ENCODE data around the gene RNF125. TPM values are rescaled to one million over a fixed set of nuclear protein-coding genes. Genes with fewer than 3 reads are reported as not detected.
A peak's percentile ranks its signal among the peaks of the same experiment; 100 is the strongest.

The RNF125 gene
- total and polyA plus RNA-seq, 8 donors = 1.1 to 50.2 (median 3.0) TPM; not detected in 1

GRCh38 chr18:32091724-32092421 is 73.2 kb downstream of the RNF125 start, which contains the start of gene RNF138:
Gene RNF138 (plus strand): TSS chr18:32091874. CDS start chr18:32092777, 903 bp downstream.
- Histone ChIP-seq H3K4me1 (peaks cover 16 to 41% (median 35%) of the 10 kb centered on the region in 4 donors), H3K9me3 (no peaks in the 10 kb centered on the region), H3K36me3 (peaks cover 0 to 9% (median 2%) of the 10 kb centered on the region in 4 donors), H3K27me3 (no peaks in the 10 kb centered on the region), H3K4me3 (peak within 1 kb of the TSS; percentile 92 to 99 (median 92)), H3K27ac (peak within 1 kb of the TSS; percentile 98 to 100 (median 99))
- peak; percentile 93 to 96 for DNase-seq
- peak in 1 of 4 donors; percentile 20 for TF ChIP-seq POLR2A (IDR thresholded peaks at IDR 0.05)
- peak; percentile 77 to 90 (median 81) for TF ChIP-seq POLR2AphosphoS5 (IDR thresholded peaks at IDR 0.05)
- no peak for TF ChIP-seq EP300 (IDR thresholded peaks at IDR 0.05)
- intact Hi-C loops (cut with DNase I; ENCODE audit: low total_unique reads) = loop anchor here (10.0 kb wide), 1 partner anchor 147 kb away; the partner anchor contains the start of gene TRAPPC8
- WGBS, 5 donors = 0 to 2% (median 1%) methylated on average over 29 to 75 of the region's 75 CpGs

DNA sequence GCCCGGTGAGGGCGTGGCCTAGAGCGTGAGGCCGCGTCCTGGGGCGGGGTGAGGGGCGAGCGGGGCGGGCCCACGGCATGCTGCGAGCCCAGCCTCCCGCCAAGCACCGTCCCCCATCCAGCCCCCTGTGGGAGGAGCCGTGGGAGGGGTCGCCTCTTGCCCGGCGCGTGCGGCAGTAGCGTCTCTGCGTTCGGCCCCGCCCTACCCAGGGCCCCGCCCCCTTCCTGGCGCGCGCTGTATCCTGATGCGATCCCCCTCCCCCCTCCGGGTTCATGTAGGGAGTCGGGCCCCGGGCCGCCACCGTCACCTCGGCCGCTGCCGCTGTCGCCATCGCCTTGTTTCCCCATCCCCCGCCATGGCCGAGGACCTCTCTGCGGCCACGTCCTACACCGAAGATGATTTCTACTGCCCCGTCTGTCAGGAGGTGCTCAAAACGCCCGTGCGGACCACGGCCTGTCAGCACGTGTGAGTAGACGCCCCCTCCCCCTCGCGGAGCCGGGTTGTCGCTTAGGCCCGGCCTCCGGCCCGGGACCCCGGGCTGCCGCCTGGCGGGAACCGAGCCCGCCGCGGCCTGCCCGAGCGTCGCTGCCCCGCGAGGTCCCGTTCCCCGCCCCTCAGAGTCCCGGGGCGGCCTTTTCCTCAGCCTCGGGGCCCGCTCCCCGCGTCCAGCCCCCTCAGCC is 73.9 kb downstream of the RNF125 start:
- intact Hi-C loops (cut with DNase I; ENCODE audit: low total_unique reads) = loop anchor here (10.0 kb wide), 1 partner anchor 148 kb away; the partner anchor contains the start of gene TRAPPC8
- Histone ChIP-seq H3K4me1 (peaks cover 22 to 48% (median 41%) of the 10 kb centered on the region in 4 donors), H3K4me3 (peak overlapping the region; percentile 92 to 99 (median 92)), H3K36me3 (peaks cover 0 to 9% (median 2%) of the 10 kb centered on the region in 4 donors), H3K9me3 (no peaks in the 10 kb centered on the region), H3K27ac (peak overlapping the region; percentile 98 to 100 (median 99)), H3K27me3 (no peaks in the 10 kb centered on the region)
- 0 to 2% (median 1%) methylated on average over 26 to 76 of the region's 77 CpGs for WGBS, 5 donors
- TF ChIP-seq EP300 (IDR thresholded peaks at IDR 0.05) (no peak), POLR2AphosphoS5 (IDR thresholded peaks at IDR 0.05) (peak; percentile 57 to 86 (median 82)), CTCF (IDR thresholded peaks at IDR 0.05) (no peak), POLR2A (IDR thresholded peaks at IDR 0.05) (peak in 1 of 4 donors; percentile 20)
- DNase-seq = peak; percentile 99 to 100

DNA sequence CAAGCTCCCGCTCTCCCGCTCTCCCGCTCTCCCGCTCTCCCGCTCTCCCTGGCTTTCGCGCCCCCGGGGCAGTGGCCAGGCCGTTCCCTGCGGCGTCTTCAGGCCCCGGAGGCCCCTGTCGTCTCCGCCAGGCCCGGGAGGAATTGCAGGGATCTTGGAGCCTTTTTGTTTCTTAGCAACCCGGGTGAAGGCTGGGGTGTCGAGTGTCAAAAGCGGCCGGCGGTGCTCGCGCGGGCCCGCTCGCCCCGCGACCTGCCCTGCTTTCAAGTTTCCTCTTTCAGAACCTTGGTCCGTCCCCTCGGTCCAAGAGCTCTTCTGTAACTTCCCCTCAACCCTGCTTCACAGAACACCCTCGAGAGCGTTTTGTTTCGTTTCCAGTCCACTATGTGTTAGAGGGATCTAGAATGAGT is 74.5 kb downstream of the RNF125 start:
- H3K27ac ChIP-seq = peak overlapping the region; percentile 98 to 100 (median 99)
- H3K36me3 ChIP-seq = peaks cover 0 to 9% (median 2%) of the 10 kb centered on the region in 4 donors
- peak overlapping the region; percentile 92 to 99 (median 92) for H3K4me3 ChIP-seq
- H3K27me3 ChIP-seq = no peaks in the 10 kb centered on the region
- intact Hi-C loops (cut with DNase I; ENCODE audit: low total_unique reads) = loop anchor here (10.0 kb wide), 1 partner anchor 148 kb away; the partner anchor contains the start of gene TRAPPC8
- no peaks in the 10 kb centered on the region for H3K9me3 ChIP-seq
- peak; percentile 59 to 80 for DNase-seq
- TF ChIP-seq POLR2AphosphoS5 (IDR thresholded peaks at IDR 0.05) (no peak), POLR2A (IDR thresholded peaks at IDR 0.05) (no peak), EP300 (IDR thresholded peaks at IDR 0.05) (no peak), CTCF (IDR thresholded peaks at IDR 0.05) (no peak)
- 0 to 1% (median 1%) methylated on average over 29 to 32 of the region's 32 CpGs for WGBS, 5 donors
- peaks cover 22 to 52% (median 41%) of the 10 kb centered on the region in 4 donors for H3K4me1 ChIP-seq

- H3K27me3 ChIP-seq = no peaks in the 10 kb centered on the region
- no peaks in the 10 kb centered on the region for H3K9me3 ChIP-seq
- H3K4me3 ChIP-seq = peak overlapping the region; percentile 92 to 99 (median 92)
- intact Hi-C loops (cut with DNase I; ENCODE audit: low total_unique reads) = loop anchor here (10.0 kb wide), 1 partner anchor 149 kb away; the partner anchor contains the start of gene TRAPPC8
- 2 to 6% (median 4%) methylated on average over 7 of the region's 7 CpGs for WGBS, 5 donors
- DNase-seq = peak in 1 of 2 donors; percentile 49
- peaks cover 22 to 52% (median 41%) of the 10 kb centered on the region in 4 donors for H3K4me1 ChIP-seq
- TF ChIP-seq POLR2AphosphoS5 (IDR thresholded peaks at IDR 0.05) (no peak), CTCF (IDR thresholded peaks at IDR 0.05) (no peak), EP300 (IDR thresholded peaks at IDR 0.05) (no peak), POLR2A (IDR thresholded peaks at IDR 0.05) (no peak)
- peaks cover 0 to 9% (median 2%) of the 10 kb centered on the region in 4 donors for H3K36me3 ChIP-seq
- H3K27ac ChIP-seq = peak overlapping the region; percentile 98 to 100 (median 99)
Measured at GRCh38 chr18:32093523-32093922, 74.9 kb downstream of the RNF125 start.

All from stomach (tissue), 9 donors.